ENCODE results near the gene RRM1.

GRCh38 chr11:4111834-4112233 is 17.2 kb downstream of the RRM1 start:
- TF ChIP-seq CTCF (IDR thresholded peaks at IDR 0.05) (no peak), POLR2A (IDR thresholded peaks at IDR 0.05) (no peak), EP300 (IDR thresholded peaks at IDR 0.05) (no peak)

Measured in ovary (tissue), 3 donors.